Measurements from ENCODE around the gene ODF2L.

Gene ODF2L, protein sequence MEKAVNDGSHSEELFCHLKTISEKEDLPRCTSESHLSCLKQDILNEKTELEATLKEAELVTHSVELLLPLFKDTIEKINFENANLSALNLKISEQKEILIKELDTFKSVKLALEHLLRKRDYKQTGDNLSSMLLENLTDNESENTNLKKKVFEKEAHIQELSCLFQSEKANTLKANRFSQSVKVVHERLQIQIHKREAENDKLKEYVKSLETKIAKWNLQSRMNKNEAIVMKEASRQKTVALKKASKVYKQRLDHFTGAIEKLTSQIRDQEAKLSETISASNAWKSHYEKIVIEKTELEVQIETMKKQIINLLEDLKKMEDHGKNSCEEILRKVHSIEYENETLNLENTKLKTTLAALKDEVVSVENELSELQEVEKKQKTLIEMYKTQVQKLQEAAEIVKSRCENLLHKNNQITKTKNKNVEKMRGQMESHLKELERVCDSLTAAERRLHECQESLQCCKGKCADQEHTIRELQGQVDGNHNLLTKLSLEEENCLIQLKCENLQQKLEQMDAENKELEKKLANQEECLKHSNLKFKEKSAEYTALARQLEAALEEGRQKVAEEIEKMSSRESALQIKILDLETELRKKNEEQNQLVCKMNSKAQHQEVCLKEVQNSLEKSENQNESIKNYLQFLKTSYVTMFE

DNA sequence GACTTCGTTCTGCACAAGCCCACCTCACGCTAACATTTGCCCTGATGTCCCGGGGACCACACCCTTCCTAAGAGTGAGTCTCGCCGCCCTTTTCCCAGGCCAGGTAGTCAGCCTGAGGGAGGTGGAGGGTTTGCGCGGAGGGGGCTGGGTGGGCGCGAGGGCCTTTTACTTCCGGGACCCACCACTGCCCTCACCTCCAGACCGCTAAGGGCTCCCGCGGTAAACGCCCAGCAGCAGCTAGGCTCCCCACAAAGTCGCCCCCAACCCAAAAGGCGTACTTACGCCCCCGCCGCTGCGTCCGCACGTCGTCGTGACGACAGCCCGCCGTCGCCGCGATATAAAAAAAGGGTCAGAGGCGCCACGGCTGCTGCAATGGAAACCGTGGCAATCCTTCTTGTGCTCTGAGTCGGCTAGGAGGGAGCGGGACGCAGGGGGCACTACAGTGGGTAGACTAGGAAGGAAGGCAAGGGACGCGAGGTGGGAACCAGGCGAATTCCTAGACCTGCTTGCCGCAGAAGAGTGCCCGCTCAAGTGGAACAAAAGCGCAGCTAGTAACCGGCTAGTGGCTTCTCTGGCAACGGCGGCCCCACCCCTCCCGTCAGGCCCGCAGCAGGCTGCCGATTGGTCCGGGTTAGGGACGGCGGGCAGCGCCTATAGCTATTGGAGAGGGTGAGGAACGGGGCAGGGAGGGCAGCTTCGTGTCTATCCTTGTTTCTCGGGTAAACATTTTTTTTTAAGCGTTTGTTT, at the start of gene ODF2L:
TSS of gene ODF2L (minus strand) at position 573 of the 747 bp plus-strand sequence. CDS start 9,296 bp downstream, outside the sequence.
- H3K4me3 ChIP-seq (ENCODE audit: low read depth, low read length) = peak within 1 kb of the TSS; percentile 84
- DNase-seq (ENCODE audit: low read depth) = peak; percentile 90
- TF ChIP-seq POLR2A (IDR thresholded peaks at IDR 0.05; ENCODE audit: extremely low read depth, insufficient read length) (peak; percentile 39), MYC (IDR thresholded peaks at IDR 0.05; ENCODE audit: low read depth, low read length) (no peak)
- TF ChIP-seq, protein P1, sequence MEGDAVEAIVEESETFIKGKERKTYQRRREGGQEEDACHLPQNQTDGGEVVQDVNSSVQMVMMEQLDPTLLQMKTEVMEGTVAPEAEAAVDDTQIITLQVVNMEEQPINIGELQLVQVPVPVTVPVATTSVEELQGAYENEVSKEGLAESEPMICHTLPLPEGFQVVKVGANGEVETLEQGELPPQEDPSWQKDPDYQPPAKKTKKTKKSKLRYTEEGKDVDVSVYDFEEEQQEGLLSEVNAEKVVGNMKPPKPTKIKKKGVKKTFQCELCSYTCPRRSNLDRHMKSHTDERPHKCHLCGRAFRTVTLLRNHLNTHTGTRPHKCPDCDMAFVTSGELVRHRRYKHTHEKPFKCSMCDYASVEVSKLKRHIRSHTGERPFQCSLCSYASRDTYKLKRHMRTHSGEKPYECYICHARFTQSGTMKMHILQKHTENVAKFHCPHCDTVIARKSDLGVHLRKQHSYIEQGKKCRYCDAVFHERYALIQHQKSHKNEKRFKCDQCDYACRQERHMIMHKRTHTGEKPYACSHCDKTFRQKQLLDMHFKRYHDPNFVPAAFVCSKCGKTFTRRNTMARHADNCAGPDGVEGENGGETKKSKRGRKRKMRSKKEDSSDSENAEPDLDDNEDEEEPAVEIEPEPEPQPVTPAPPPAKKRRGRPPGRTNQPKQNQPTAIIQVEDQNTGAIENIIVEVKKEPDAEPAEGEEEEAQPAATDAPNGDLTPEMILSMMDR (IDR thresholded peaks at IDR 0.05; ENCODE audit: low read depth, low read length) = no peak
- TF ChIP-seq, protein P2, sequence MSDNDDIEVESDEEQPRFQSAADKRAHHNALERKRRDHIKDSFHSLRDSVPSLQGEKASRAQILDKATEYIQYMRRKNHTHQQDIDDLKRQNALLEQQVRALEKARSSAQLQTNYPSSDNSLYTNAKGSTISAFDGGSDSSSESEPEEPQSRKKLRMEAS (IDR thresholded peaks at IDR 0.05; ENCODE audit: low read depth, low read length) = no peak

DNA sequence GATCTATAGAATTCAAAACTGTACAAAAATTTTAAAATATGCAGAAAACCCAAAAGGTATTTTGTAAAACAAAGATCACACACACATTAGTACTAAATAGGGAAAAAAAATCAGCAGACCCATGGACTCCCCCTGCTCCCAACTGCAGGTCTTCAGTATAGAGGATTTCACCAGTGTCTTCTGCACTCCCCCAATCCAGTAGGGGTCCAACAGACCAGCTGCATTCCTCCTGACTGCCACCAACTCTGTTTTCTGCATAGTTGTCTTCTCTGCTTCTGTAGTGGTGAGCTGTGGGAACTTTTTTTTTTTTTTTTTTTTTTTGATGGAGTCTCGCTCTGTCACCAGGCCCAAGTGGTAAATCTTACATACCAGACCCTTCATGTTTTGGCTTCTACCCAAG, 49.8 kb upstream of the ODF2L start:
- TF ChIP-seq MYC (IDR thresholded peaks at IDR 0.05; ENCODE audit: low read depth, low read length) = no peak
- no peak for TF ChIP-seq POLR2A (IDR thresholded peaks at IDR 0.05; ENCODE audit: extremely low read depth, insufficient read length)
- TF ChIP-seq, protein P2 (IDR thresholded peaks at IDR 0.05; ENCODE audit: low read depth, low read length) = no peak
- TF ChIP-seq, protein P1 (IDR thresholded peaks at IDR 0.05; ENCODE audit: low read depth, low read length) = no peak
- no peak overlapping the region for H3K4me3 ChIP-seq (ENCODE audit: low read depth, low read length)
- no peak for DNase-seq (ENCODE audit: low read depth)

- TF ChIP-seq POLR2A (IDR thresholded peaks at IDR 0.05; ENCODE audit: extremely low read depth, insufficient read length) (no peak), MYC (IDR thresholded peaks at IDR 0.05; ENCODE audit: low read depth, low read length) (no peak)
- TF ChIP-seq, protein P2 (IDR thresholded peaks at IDR 0.05; ENCODE audit: low read depth, low read length) = no peak
- TF ChIP-seq, protein P1 (IDR thresholded peaks at IDR 0.05; ENCODE audit: low read depth, low read length) = no peak
- DNase-seq (ENCODE audit: low read depth) = no peak
Measured at GRCh38 chr1:86441997-86442396, 45.9 kb upstream of the ODF2L start.

GRCh38 chr1:86441581-86441980, 45.5 kb upstream of the ODF2L start:
- TF ChIP-seq, protein P1 (IDR thresholded peaks at IDR 0.05; ENCODE audit: low read depth, low read length) = no peak
- TF ChIP-seq, protein P2 (IDR thresholded peaks at IDR 0.05; ENCODE audit: low read depth, low read length) = no peak
- TF ChIP-seq POLR2A (IDR thresholded peaks at IDR 0.05; ENCODE audit: extremely low read depth, insufficient read length) (no peak), MYC (IDR thresholded peaks at IDR 0.05; ENCODE audit: low read depth, low read length) (no peak)
- no peak overlapping the region for H3K4me3 ChIP-seq (ENCODE audit: low read depth, low read length)
- DNase-seq (ENCODE audit: low read depth) = peak; percentile 6

More at GRCh38 chr1:86441997-86442396, 45.9 kb upstream of the ODF2L start:
- H3K4me3 ChIP-seq (ENCODE audit: low read depth, low read length) = no peak overlapping the region

GRCh38 chr1:86436041-86436440, 39.9 kb upstream of the ODF2L start:
- no peak for DNase-seq (ENCODE audit: low read depth)
- no peak overlapping the region for H3K4me3 ChIP-seq (ENCODE audit: low read depth, low read length)
- TF ChIP-seq, protein P2 (IDR thresholded peaks at IDR 0.05; ENCODE audit: low read depth, low read length) = no peak
- no peak for TF ChIP-seq POLR2A (IDR thresholded peaks at IDR 0.05; ENCODE audit: extremely low read depth, insufficient read length)
- TF ChIP-seq, protein P1 (IDR thresholded peaks at IDR 0.05; ENCODE audit: low read depth, low read length) = no peak
- no peak for TF ChIP-seq MYC (IDR thresholded peaks at IDR 0.05; ENCODE audit: low read depth, low read length)
